AG09309 (cell line): ENCODE results near the gene STAG3.
"Not testable (repeated sequence)": the region's sequence is repeated elsewhere in the genome, so short reads cannot be mapped to it uniquely, and the experiment has no call there.

Experiments
- DNase-seq: peaks from one replicate; pipeline ENCODE4 v3.0.0-alpha.2; 2010; ENCODE audit warnings: low read depth
- H3K4me3 ChIP-seq: 2 replicates; pipeline ENCODE4 v1.5.1; 2011; ENCODE audit warnings: mild to moderate bottlenecking, low read depth, low read length, moderate library complexity; ENCODE audit not compliant: control insufficient read depth
- CTCF ChIP-seq: IDR thresholded peaks from 2 replicates; pipeline ENCODE4 v1.5.1; 2011; ENCODE audit warnings: mild to moderate bottlenecking, low read depth, low read length, inconsistent platforms; ENCODE audit not compliant: insufficient read depth, control insufficient read depth; ENCODE audit errors: missing control alignments

Gene STAG3

GRCh38 chr7:100213672-100214071 lies 36.0 kb downstream of the STAG3 start:
- DNase-seq = no peak
- H3K4me3 ChIP-seq = no peak overlapping the region
- no peak for TF ChIP-seq CTCF

- not testable (repeated sequence) for DNase-seq, H3K4me3 ChIP-seq
These were observed 36.6 kb downstream of the STAG3 start for GRCh38 chr7:100214356-100214755.

- no peak overlapping the region for H3K4me3 ChIP-seq
- no peak for DNase-seq
- TF ChIP-seq CTCF = no peak
These were observed 38.2 kb downstream of the STAG3 start for GRCh38 chr7:100215895-100216294.

GRCh38 chr7:100217934-100218333 lies 40.2 kb downstream of the STAG3 start:
- DNase-seq = peak; percentile 21
- not testable (repeated sequence) for H3K4me3 ChIP-seq
- peak; percentile 55 for TF ChIP-seq CTCF

- H3K4me3 ChIP-seq = no peak overlapping the region
- TF ChIP-seq CTCF = no peak
- no peak for DNase-seq
These were observed 41.6 kb downstream of the STAG3 start for GRCh38 chr7:100219271-100219737.

GRCh38 chr7:100219801-100220585 lies 42.3 kb downstream of the STAG3 start, which contains the start of gene PVRIG:
Gene PVRIG (plus strand): TSS chr7:100219949. CDS start chr7:100219971, 22 bp downstream.
- not testable (repeated sequence) for H3K4me3 ChIP-seq, DNase-seq

GRCh38 chr7:100220586-100221230 lies 43.0 kb downstream of the STAG3 start:
- TF ChIP-seq CTCF = no peak
- no peak overlapping the region for H3K4me3 ChIP-seq
- no peak for DNase-seq

- no peak for DNase-seq
- H3K4me3 ChIP-seq = no peak overlapping the region
- TF ChIP-seq CTCF = no peak
These were observed 43.6 kb downstream of the STAG3 start for GRCh38 chr7:100221231-100221718.
